Heart right ventricle (tissue), 16 donors: Measurements from ENCODE around the gene B3GNT5. TPM values are rescaled to one million over a fixed set of nuclear protein-coding genes. Genes with fewer than 3 reads are reported as not detected.

Experiments
- ATAC-seq, 8 donors: fragments of 200-7000 bp; cut with Tn5 transposase; one replicate each; pipeline ENCODE4 v1.9.1; 2020; ENCODE audit warnings: mild to moderate bottlenecking in 8 of 8, moderate library complexity in 8 of 8, moderate number of reproducible peaks in 1 of 8
- DNase-seq, 2 donors: peaks; one replicate each; pipeline ENCODE4 v3.0.0-alpha.2; 2020
- H3K27ac ChIP-seq, 10 donors: fragments of 200-600 bp; sonication (generic) in 2 of 10; one replicate each; pipeline versions ENCODE4 v1.5.0 to v1.8.0; 2020 to 2022; ENCODE audit warnings: mild to moderate bottlenecking in 3 of 10
- H3K27me3 ChIP-seq, 7 donors: fragments of 200-600 bp; one replicate each; pipeline ENCODE4 v1.8.0; 2021 to 2022; ENCODE audit warnings: mild to moderate bottlenecking in 2 of 7
- H3K36me3 ChIP-seq, 9 donors: fragments of 200-600 bp; sonication (generic) in 1 of 9; one replicate each; pipeline versions ENCODE4 v1.5.0 to v1.8.0; 2020 to 2022; ENCODE audit warnings: mild to moderate bottlenecking in 2 of 9
- H3K4me1 ChIP-seq, 9 donors: fragments of 200-600 bp; sonication (generic) in 1 of 9; one replicate each; pipeline versions ENCODE4 v1.5.0 to v1.8.0; 2020 to 2022; ENCODE audit warnings: mild to moderate bottlenecking in 4 of 9
- H3K4me3 ChIP-seq, 10 donors: fragments of 200-600 bp; sonication (generic) in 2 of 10; one replicate each; pipeline versions ENCODE4 v1.5.0 to v1.8.0; 2020 to 2022; ENCODE audit warnings: mild to moderate bottlenecking in 7 of 10, moderate library complexity in 2 of 10
- H3K9me3 ChIP-seq, 11 donors: fragments of 200-600 bp in 10 of 11; sonication (generic) in 2 of 11; one replicate each; pipeline versions ENCODE4 v1.5.0 to v1.8.0; 2013 to 2022; ENCODE audit warnings: mild to moderate bottlenecking in 2 of 11, control low read depth in 1 of 11, moderate library complexity in 1 of 11
- CTCF ChIP-seq, 9 donors: fragments of 200-600 bp; sonication (generic) in 2 of 9; IDR thresholded peaks; one replicate each; pipeline versions ENCODE4 v1.5.0 to v1.8.0; 2021 to 2022; ENCODE audit warnings: antibody characterized with exemption in 9 of 9, mild to moderate bottlenecking in 5 of 9, moderate library complexity in 1 of 9
- WGBS, 2 donors: extraction: QIAGEN DNeasy Blood & Tissue Kit; methylation state at CpG; one replicate each; pipeline ENCODE4 v1.1.7; 2013; ENCODE audit warnings: inconsistent platforms in 1 of 2; 5-methylcytosine and 5-hydroxymethylcytosine counted together
- intact Hi-C, 10 donors: fragments of 100-400 bp; cut with DNase I; formaldehyde crosslinking; loops; one replicate each; pipeline versions ENCODE4 v1.11.1 to v1.14.2; 2022
- polyA plus RNA-seq, 2 donors: library from polyadenylated mRNA; stranded (reverse); fragments of 200-250 nt; gene quantifications; one replicate each; pipeline ENCODE4 v1.2.3, GENCODE V29; 2013
- total RNA-seq, 10 donors: library from RNA; stranded (reverse); fragmentation: NEBNext Ultra II Directional in 3 of 10; extraction: Animal tissue kit (Norgen Biotek cat#: 25700) in 3 of 10; gene quantifications; one replicate each; pipeline versions ENCODE4 v1.2.1 to v1.2.4, GENCODE V29; 2021 to 2023
- donor health status: Arrhythmogenic right ventricular cardiomyopathy.
- donor health status: ischemic (EF 13 %, LVEDD 7.1; RV severe dilation, severe dysfunction).
- donor health status: healthy with polysubstance abuse.
- donor health status: DM: no; HTN: yes; CAD: no.
- donor health status: DM: no; HTN: no; CAD: no.
- donor health status: ischemic (EF 25% LVEDD 6.9; RV normal size, moderate dysfunction).
- donor health status: ischemic (EF 25% LVEDD 5.7; RV mildly dilated, moderate dysfunction).
- donor health status: healthy.
- donor health status: DM: yes; HTN: yes; CAD: no.
- donor health status: Ischemic cardiomyopathy.
- donor health status: ischemic (EF 35%, LVEDD 5.7; RV mildly dilated, moderate dysfunction).
- donor health status: nonischemic (EF 11% LVEDD 7.7; RV severe dilation, severe dysfunction).
- donor health status: DM: yes; HTN: yes; CAD: no.
- donor health status: PGD.
- donor health status: ischemic (EF 29% LVEDD 5.4; RV normal size, mild dysfunction).
- donor health status: nonischemic (EF 23%, LVEDD 6.1; RV moderate dilation, normal function).

Gene B3GNT5
- total and polyA plus RNA-seq, 12 donors, result 1.7 to 9.0 (median 4.6) TPM

- intact Hi-C loops, result no loop called here
- H3K36me3 ChIP-seq, result no peaks in the 10 kb centered on the region
- peaks cover 0 to 21% (median 5%) of the 10 kb centered on the region in 9 donors for H3K4me1 ChIP-seq
- TF ChIP-seq CTCF (IDR thresholded peaks at IDR 0.05), result no peak
- no peak overlapping the region for H3K4me3 ChIP-seq
- WGBS, 2 donors, result 88 to 93% methylated on average over 4 of the region's 4 CpGs
- H3K27me3 ChIP-seq, result no peaks in the 10 kb centered on the region
- H3K27ac ChIP-seq, result no peak overlapping the region
- ATAC-seq (no peak), DNase-seq (no peak)
- no peaks in the 10 kb centered on the region for H3K9me3 ChIP-seq
Measured at GRCh38 chr3:183278479-183279088, 25.5 kb downstream of the B3GNT5 start.

DNA sequence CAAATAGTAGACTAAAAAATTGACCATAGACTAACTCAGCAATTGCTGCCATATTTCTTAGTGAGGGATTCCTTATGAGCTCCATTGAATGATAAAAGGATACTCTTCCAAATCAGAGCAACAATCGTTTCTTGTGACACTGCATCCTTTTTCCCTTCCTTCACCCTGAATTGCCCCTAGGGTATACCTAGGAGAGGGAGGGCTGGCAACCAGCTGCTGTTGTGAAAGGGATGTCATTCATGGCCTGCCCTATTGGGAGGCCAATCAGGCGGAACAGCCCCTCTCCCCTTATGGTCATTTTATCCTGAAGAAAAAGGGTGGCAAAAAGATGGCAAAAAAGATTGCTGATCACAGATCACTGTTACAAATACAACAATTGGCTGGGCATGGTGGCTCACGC is 26.3 kb downstream of the B3GNT5 start:
- ATAC-seq, result no peak
- WGBS, 2 donors, result 89 to 91% methylated on average over 3 of the region's 3 CpGs
- Histone ChIP-seq H3K4me1 (peaks cover 0 to 20% (median 5%) of the 10 kb centered on the region in 9 donors), H3K4me3 (no peak overlapping the region), H3K27me3 (no peaks in the 10 kb centered on the region), H3K9me3 (no peaks in the 10 kb centered on the region), H3K36me3 (no peaks in the 10 kb centered on the region), H3K27ac (no peak overlapping the region)
- intact Hi-C loops, result no loop called here
- TF ChIP-seq CTCF (IDR thresholded peaks at IDR 0.05), result no peak
- DNase-seq, result no peak

GRCh38 chr3:183281126-183281797 is 28.2 kb downstream of the B3GNT5 start:
- ATAC-seq (no peak), DNase-seq (no peak)
- intact Hi-C loops, result no loop called here
- Histone ChIP-seq H3K27ac (no peak overlapping the region), H3K36me3 (no peaks in the 10 kb centered on the region), H3K27me3 (no peaks in the 10 kb centered on the region), H3K4me1 (peaks cover 0 to 23% (median 15%) of the 10 kb centered on the region in 9 donors), H3K4me3 (no peak overlapping the region), H3K9me3 (no peaks in the 10 kb centered on the region)
- 81 to 85% methylated on average over 8 of the region's 8 CpGs for WGBS, 2 donors
- no peak for TF ChIP-seq CTCF (IDR thresholded peaks at IDR 0.05)

DNA sequence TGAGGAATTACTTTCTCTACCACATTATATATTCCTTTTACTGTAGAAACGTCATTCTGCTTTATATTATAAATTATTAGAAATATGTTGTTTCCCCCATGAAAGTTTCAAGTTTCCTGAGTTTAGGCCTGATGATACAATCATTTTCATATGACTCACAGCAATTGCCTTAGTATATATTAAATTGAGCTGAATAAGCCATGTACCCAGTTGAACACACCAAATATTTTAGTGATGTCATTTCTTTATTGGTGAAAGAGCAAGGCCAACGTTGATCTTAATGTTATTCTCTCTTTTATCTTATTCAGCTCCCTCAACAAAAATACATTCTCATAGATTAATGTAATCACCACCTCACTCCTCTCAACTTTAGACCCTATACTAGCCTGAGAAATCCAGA is 30.8 kb downstream of the B3GNT5 start:
- Histone ChIP-seq H3K9me3 (no peaks in the 10 kb centered on the region), H3K27ac (no peak overlapping the region), H3K36me3 (no peaks in the 10 kb centered on the region), H3K4me3 (no peak overlapping the region), H3K4me1 (peaks cover 0 to 33% (median 17%) of the 10 kb centered on the region in 9 donors), H3K27me3 (no peaks in the 10 kb centered on the region)
- DNase-seq (no peak), ATAC-seq (no peak)
- WGBS, 2 donors, result 84 to 86% methylated on average over 2 of the region's 2 CpGs
- no peak for TF ChIP-seq CTCF (IDR thresholded peaks at IDR 0.05)
- intact Hi-C loops, result no loop called here
